Keratinocyte (primary cell): ENCODE results near the gene MYOM1. TPM values are rescaled to one million over a fixed set of nuclear protein-coding genes. Genes with fewer than 3 reads are reported as not detected.

Source experiments
- DNase-seq: peaks from one replicate; pipeline ENCODE4 v3.0.0-alpha.2; 2011; ENCODE audit warnings: low read depth, missing footprints, low spot score
- FAIRE-seq: peaks from 2 replicates; lab custom pipeline; 2011; peaks lifted over from hg19 to GRCh38; lab: Jason Lieb, UNC
- H2AFZ ChIP-seq: 2 replicates; pipeline ENCODE4 v1.6.0; 2012; ENCODE audit warnings: low read length, control low read depth, inconsistent platforms; ENCODE audit not compliant: control insufficient read depth
- H3K27ac ChIP-seq: 2 replicates; pipeline ENCODE4 v1.5.1; 2011; ENCODE audit warnings: low read length; ENCODE audit not compliant: control insufficient read depth, insufficient read depth
- H3K27me3 ChIP-seq: 3 replicates; pipeline ENCODE4 v1.6.0; 2011; ENCODE audit warnings: low read length; ENCODE audit not compliant: control insufficient read depth, insufficient read depth; ENCODE audit errors: extremely low read depth
- H3K36me3 ChIP-seq, 2 experiments: 2 replicates in 1 of 2; 3 replicates in 1 of 2; pipeline ENCODE4 v1.5.1; 2011; ENCODE audit warnings: low read length in 2 of 2, mild to moderate bottlenecking in 1 of 2; ENCODE audit not compliant: control insufficient read depth in 2 of 2, insufficient read depth in 2 of 2; ENCODE audit errors: extremely low read depth in 1 of 2
- H3K4me1 ChIP-seq: 3 replicates; pipeline ENCODE4 v1.5.1; 2011; ENCODE audit warnings: low read length; ENCODE audit not compliant: control insufficient read depth, insufficient read depth; ENCODE audit errors: extremely low read depth
- H3K4me2 ChIP-seq: 3 replicates; pipeline ENCODE4 v1.6.0; 2011; ENCODE audit warnings: low read depth, low read length; ENCODE audit not compliant: control insufficient read depth, insufficient read depth; ENCODE audit errors: extremely low read depth
- H3K4me3 ChIP-seq, 3 experiments: fragments of 200-600 bp in 1 of 3; sonication (generic) in 1 of 3; 2 replicates in 2 of 3; 3 replicates in 1 of 3; pipeline ENCODE4 v1.5.1; 2011 to 2016; ENCODE audit warnings: low read length in 3 of 3, mild to moderate bottlenecking in 3 of 3, control low read depth in 2 of 3, inconsistent platforms in 1 of 3, low read depth in 1 of 3, mixed read lengths in 1 of 3, mixed run types in 1 of 3, moderate library complexity in 1 of 3; ENCODE audit not compliant: control insufficient read depth in 2 of 3, insufficient read depth in 2 of 3; ENCODE audit errors: extremely low read depth in 1 of 3
- H3K79me2 ChIP-seq: 2 replicates; pipeline ENCODE4 v1.6.0; 2012; ENCODE audit warnings: low read length; ENCODE audit not compliant: control insufficient read depth, insufficient read depth
- H3K9ac ChIP-seq: 3 replicates; pipeline ENCODE4 v1.6.0; 2011; ENCODE audit warnings: low read length; ENCODE audit not compliant: control insufficient read depth, insufficient read depth; ENCODE audit errors: extremely low read depth
- H3K9me1 ChIP-seq: 3 replicates; pipeline ENCODE4 v1.6.0; 2011; ENCODE audit warnings: low read length; ENCODE audit not compliant: control insufficient read depth, insufficient read depth; ENCODE audit errors: extremely low read depth
- H3K9me3 ChIP-seq: 2 replicates; pipeline ENCODE4 v1.5.1; 2012; ENCODE audit warnings: low read depth, low read length; ENCODE audit not compliant: control insufficient read depth
- H4K20me1 ChIP-seq: 3 replicates; pipeline ENCODE4 v1.6.0; 2011; ENCODE audit warnings: low read length; ENCODE audit not compliant: control insufficient read depth, insufficient read depth; ENCODE audit errors: extremely low read depth
- CTCF ChIP-seq, 3 experiments: IDR thresholded peaks in 1 of 3; conservative IDR thresholded peaks in 1 of 3; optimal IDR thresholded peaks in 1 of 3; 2 replicates in 2 of 3; 3 replicates in 1 of 3; pipeline versions ENCODE3 to v1.5.1; 2011; ENCODE audit warnings: low read length in 3 of 3, mild to moderate bottlenecking in 3 of 3, moderate library complexity in 2 of 3, control low read depth in 1 of 3, inconsistent platforms in 1 of 3; ENCODE audit not compliant: insufficient read depth in 2 of 3; ENCODE audit errors: extremely low read depth in 1 of 3
- EZH2 ChIP-seq: IDR thresholded peaks from one replicate; pipeline ENCODE4 v1.6.1; 2012; ENCODE audit warnings: inconsistent platforms, mild to moderate bottlenecking, low read length, moderate library complexity
- dilution Hi-C: fragments of 300-500 bp; cut with MboI; formaldehyde crosslinking; loops from one replicate; pipeline ENCODE4 v1.7.0; 2020; ENCODE audit warnings: low sequenced_read_pairs; ENCODE audit not compliant: extremely low pct_ligation_motif_present
- polyA plus RNA-seq, 5 experiments: library from polyadenylated mRNA; depleted of rRNA in 3 of 5; stranded (reverse) in 3 of 5; stranded (forward) in 1 of 5; unstranded in 1 of 5; fragments of >200 nt; gene quantifications; 1 replicate in 1 of 5; 2 replicates in 3 of 5; 3 replicates in 1 of 5; pipeline versions ENCODE4 v1.2.1 to v1.2.3, GENCODE V29; 2011 to 2012; ENCODE audit warnings: missing spikeins in 2 of 5, low read depth in 1 of 5, low replicate concordance in 1 of 5

MYOM1 gene
- polyA plus RNA-seq, 1 donor (not counting 4 experiments of a cell fraction or from before 2014, with no cell fraction given): 0.03 TPM

DNA sequence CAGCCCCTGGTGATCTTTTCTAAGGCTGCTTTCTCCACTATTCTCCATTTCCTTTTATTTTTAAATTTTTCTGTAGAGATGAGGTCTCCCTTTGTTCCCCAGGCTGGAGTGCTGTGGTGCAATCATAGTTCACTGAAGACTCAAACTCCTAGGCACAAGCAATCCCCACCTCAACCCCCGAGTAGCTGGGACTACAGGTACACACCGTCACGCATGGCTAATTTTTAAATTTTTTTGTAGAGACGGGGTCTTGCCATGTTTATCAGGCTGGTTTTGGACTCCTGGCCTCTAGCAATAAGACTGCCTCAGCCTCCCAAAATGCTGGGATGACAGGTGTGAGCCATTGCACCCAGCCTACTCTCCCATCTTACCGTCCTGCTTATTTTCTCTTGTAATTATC lies 184.1 kb downstream of the MYOM1 start:
- Histone ChIP-seq H3K79me2 (no peaks in the 10 kb centered on the region), H3K27ac (no peak overlapping the region), H3K36me3 (no peaks in the 10 kb centered on the region), H3K4me3 (no peak overlapping the region), H3K9ac (no peak overlapping the region), H3K9me3 (no peaks in the 10 kb centered on the region), H4K20me1 (no peaks in the 10 kb centered on the region), H3K4me1 (no peaks in the 10 kb centered on the region), H2AFZ (no peak overlapping the region), H3K4me2 (no peak overlapping the region), H3K9me1 (no peaks in the 10 kb centered on the region), H3K27me3 (no peaks in the 10 kb centered on the region)
- dilution Hi-C loops: no loop called here
- no peak for TF ChIP-seq EZH2
- DNase-seq (no peak), FAIRE-seq (no peak)

- H3K9me3 ChIP-seq: no peaks in the 10 kb centered on the region
- no peak overlapping the region for H3K9ac ChIP-seq
- TF ChIP-seq CTCF (optimal IDR thresholded peaks at IDR 0.05 in 1 of 3, IDR thresholded peaks at IDR 0.05 in 1 of 3, conservative IDR thresholded peaks at IDR 0.05 in 1 of 3; ENCODE audit: extremely low read depth in 1 of 3, insufficient read depth in 2 of 3, low read length in 3 of 3) (no peak), EZH2 (no peak)
- no peaks in the 10 kb centered on the region for H3K36me3 ChIP-seq
- H2AFZ ChIP-seq: no peak overlapping the region
- H4K20me1 ChIP-seq: no peaks in the 10 kb centered on the region
- H3K79me2 ChIP-seq: no peaks in the 10 kb centered on the region
- H3K4me2 ChIP-seq: no peak overlapping the region
- no peak overlapping the region for H3K27ac ChIP-seq
- no peak overlapping the region for H3K4me3 ChIP-seq
- H3K4me1 ChIP-seq: no peaks in the 10 kb centered on the region
- H3K27me3 ChIP-seq: no peaks in the 10 kb centered on the region
- no peaks in the 10 kb centered on the region for H3K9me1 ChIP-seq
- FAIRE-seq (no peak), DNase-seq (no peak)
- dilution Hi-C loops: no loop called here
Observed at GRCh38 chr18:3032721-3033120, 187.0 kb downstream of the MYOM1 start.
